ENCODE measurements around the gene NRXN2. TPM values are rescaled to one million over a fixed set of nuclear protein-coding genes. Genes with fewer than 3 reads are reported as not detected.

The NRXN2 gene
- total and polyA plus RNA-seq, 2 donors (not counting 3 experiments of a cell fraction or from before 2014, with no cell fraction given) = not detected

- Histone ChIP-seq H3K27me3 (ENCODE audit: control insufficient read depth in 2 of 2, insufficient read depth in 2 of 2, low read length in 2 of 2) (peaks cover 6 to 17% of the 10 kb centered on the region in 2 experiments), H3K79me2 (ENCODE audit: control insufficient read depth, insufficient read depth, low read length) (no peaks in the 10 kb centered on the region), H3K27ac (ENCODE audit: insufficient read depth, low read depth, low read length) (no peak overlapping the region), H3K9me1 (replicated peaks; ENCODE audit: control insufficient read depth, extremely low read depth, insufficient read depth, low read length) (no peaks in the 10 kb centered on the region), H3K4me3 (replicated peaks in 1 of 3; ENCODE audit: insufficient read depth in 1 of 3, low read depth in 1 of 3, low read length in 3 of 3) (no peak overlapping the region), H3K9me3 (replicated peaks; ENCODE audit: control insufficient read depth, insufficient read depth, low read length) (no peaks in the 10 kb centered on the region), H3K4me2 (ENCODE audit: insufficient read depth, low read length) (no peak overlapping the region), H3K4me1 (ENCODE audit: control insufficient read depth, extremely low read depth, insufficient read depth, low read length) (no peaks in the 10 kb centered on the region), H3K36me3 (ENCODE audit: control insufficient read depth in 2 of 2, extremely low read depth in 1 of 2, insufficient read depth in 2 of 2, low read length in 2 of 2) (no peaks in the 10 kb centered on the region), H4K20me1 (replicated peaks; ENCODE audit: control insufficient read depth, extremely low read depth, insufficient read depth, low read length) (no peaks in the 10 kb centered on the region), H3K9ac (replicated peaks; ENCODE audit: extremely low read depth, insufficient read depth, low read length) (no peak overlapping the region), H2AFZ (ENCODE audit: low read depth, low read length) (no peak overlapping the region)
- no TSS peak for BruUV-seq (replicated peaks)
- DNase-seq (ENCODE audit: low read depth, low spot score) = no peak
- CTCF ChIA-PET = no interaction called here
- intact Hi-C loops (cut with micrococcal nuclease) (no loop called here), dilution Hi-C loops (cut with MboI; ENCODE audit: extremely low pct_ligation_motif_present, low sequenced_read_pairs) (no loop called here)
- no peak for TF ChIP-seq POLR2A (IDR thresholded peaks at IDR 0.05; ENCODE audit: low read depth, low read length)
- TF ChIP-seq, protein P1, sequence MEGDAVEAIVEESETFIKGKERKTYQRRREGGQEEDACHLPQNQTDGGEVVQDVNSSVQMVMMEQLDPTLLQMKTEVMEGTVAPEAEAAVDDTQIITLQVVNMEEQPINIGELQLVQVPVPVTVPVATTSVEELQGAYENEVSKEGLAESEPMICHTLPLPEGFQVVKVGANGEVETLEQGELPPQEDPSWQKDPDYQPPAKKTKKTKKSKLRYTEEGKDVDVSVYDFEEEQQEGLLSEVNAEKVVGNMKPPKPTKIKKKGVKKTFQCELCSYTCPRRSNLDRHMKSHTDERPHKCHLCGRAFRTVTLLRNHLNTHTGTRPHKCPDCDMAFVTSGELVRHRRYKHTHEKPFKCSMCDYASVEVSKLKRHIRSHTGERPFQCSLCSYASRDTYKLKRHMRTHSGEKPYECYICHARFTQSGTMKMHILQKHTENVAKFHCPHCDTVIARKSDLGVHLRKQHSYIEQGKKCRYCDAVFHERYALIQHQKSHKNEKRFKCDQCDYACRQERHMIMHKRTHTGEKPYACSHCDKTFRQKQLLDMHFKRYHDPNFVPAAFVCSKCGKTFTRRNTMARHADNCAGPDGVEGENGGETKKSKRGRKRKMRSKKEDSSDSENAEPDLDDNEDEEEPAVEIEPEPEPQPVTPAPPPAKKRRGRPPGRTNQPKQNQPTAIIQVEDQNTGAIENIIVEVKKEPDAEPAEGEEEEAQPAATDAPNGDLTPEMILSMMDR (IDR thresholded peaks at IDR 0.05; ENCODE audit: extremely low read depth in 1 of 2, insufficient read depth in 1 of 2, low read depth in 1 of 2, low read length in 2 of 2) = no peak
- TF ChIP-seq, protein P2, sequence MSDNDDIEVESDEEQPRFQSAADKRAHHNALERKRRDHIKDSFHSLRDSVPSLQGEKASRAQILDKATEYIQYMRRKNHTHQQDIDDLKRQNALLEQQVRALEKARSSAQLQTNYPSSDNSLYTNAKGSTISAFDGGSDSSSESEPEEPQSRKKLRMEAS (IDR thresholded peaks at IDR 0.05; ENCODE audit: insufficient read depth, insufficient read length) = no peak
- TF ChIP-seq POLR2AphosphoS5 (IDR thresholded peaks at IDR 0.05; ENCODE audit: insufficient read depth, low read depth, low read length) = no peak
- no peak for TF ChIP-seq MYC (IDR thresholded peaks at IDR 0.05; ENCODE audit: low read depth, low read length)
- TF ChIP-seq GATA2 (IDR thresholded peaks at IDR 0.05; ENCODE audit: insufficient read depth, insufficient read length, low read depth, low read length) = no peak
- no peak for TF ChIP-seq EZH2 (IDR thresholded peaks at IDR 0.05; ENCODE audit: borderline replicate concordance, low read depth, low read length, severe bottlenecking)
- TF ChIP-seq FOS (IDR thresholded peaks at IDR 0.05; ENCODE audit: borderline replicate concordance, insufficient read depth, low read length) = no peak
- no peak for TF ChIP-seq JUN (IDR thresholded peaks at IDR 0.05; ENCODE audit: borderline replicate concordance, insufficient read depth, insufficient read length, low read depth)
- no peak for FAIRE-seq
- POLR2A ChIA-PET = no interaction called here
These were observed 55.7 kb downstream of the NRXN2 start for GRCh38 chr11:64667154-64667745.

Data from endothelial cell of umbilical vein (primary cell).